SK-N-SH treated with all-trans-retinoic acid at 6 μM for 48 hours (cell line): Measurements from ENCODE around the gene KCNG2.

Experiments used
- ATAC-seq: fragments of 200-7000 bp; cut with Tn5 transposase; 3 replicates; pipeline ENCODE4 v1.9.1; 2020; ENCODE audit warnings: mild to moderate bottlenecking, moderate library complexity
- ARNTL ChIP-seq: fragments of 450-650 bp; formaldehyde crosslinking; IDR thresholded peaks from 2 replicates; pipeline ENCODE4 v1.5.0; 2020; ENCODE audit warnings: low read depth, mild to moderate bottlenecking, moderate library complexity, borderline replicate concordance
- BACH2 ChIP-seq: fragments of 250-450 bp; sonication (Bioruptor Pico); IDR thresholded peaks from 2 replicates; pipeline ENCODE4 v1.9.0; 2021; ENCODE audit warnings: mild to moderate bottlenecking, borderline replicate concordance
- CSDC2 ChIP-seq: fragments of 250-450 bp; sonication (Bioruptor Pico); IDR thresholded peaks from 2 replicates; pipeline ENCODE4 v1.5.0; 2020; ENCODE audit warnings: mild to moderate bottlenecking, moderate library complexity
- ESRRG ChIP-seq: fragments of 250-450 bp; sonication (Bioruptor Pico); IDR thresholded peaks from 2 replicates; pipeline ENCODE4 v1.6.1; 2021; ENCODE audit warnings: mild to moderate bottlenecking
- GLIS3 ChIP-seq: fragments of 250-450 bp; sonication (Bioruptor Pico); IDR thresholded peaks from 2 replicates; pipeline ENCODE4 v1.5.0; 2020; ENCODE audit warnings: mild to moderate bottlenecking, moderate library complexity
- ISL1 ChIP-seq: fragments of 250-450 bp; sonication (Bioruptor Pico); IDR thresholded peaks from 2 replicates; pipeline ENCODE4 v2.1.2; 2022; ENCODE audit warnings: mild to moderate bottlenecking, moderate library complexity
- OSR1 ChIP-seq: fragments of 250-450 bp; sonication (Bioruptor Pico); IDR thresholded peaks from 2 replicates; pipeline ENCODE4 v1.8.0; 2022; ENCODE audit warnings: moderate library complexity, mild to moderate bottlenecking, inconsistent platforms
- PPARA ChIP-seq: fragments of 250-450 bp; sonication (Bioruptor Pico); IDR thresholded peaks from 2 replicates; pipeline ENCODE4 v1.5.0; 2020; ENCODE audit warnings: mild to moderate bottlenecking, borderline replicate concordance
- RARB ChIP-seq: fragments of 250-450 bp; sonication (Bioruptor Pico); IDR thresholded peaks from 2 replicates; pipeline ENCODE4 v1.8.0; 2021; ENCODE audit warnings: mild to moderate bottlenecking, moderate library complexity
- SNAI2 ChIP-seq: fragments of 250-450 bp; sonication (Bioruptor Pico); IDR thresholded peaks from 2 replicates; pipeline ENCODE4 v1.5.0; 2020; ENCODE audit warnings: mild to moderate bottlenecking, moderate library complexity
- TCF4 ChIP-seq: fragments of 250-450 bp; sonication (Bioruptor Pico); IDR thresholded peaks from 2 replicates; pipeline ENCODE4 v1.8.0; 2021; ENCODE audit warnings: mild to moderate bottlenecking, moderate library complexity, borderline replicate concordance
- TOX ChIP-seq: fragments of 250-450 bp; sonication (Bioruptor Pico); IDR thresholded peaks from 2 replicates; pipeline ENCODE4 v1.8.0; 2021; ENCODE audit warnings: mild to moderate bottlenecking, moderate library complexity, borderline replicate concordance
- ZC3H10 ChIP-seq: fragments of 250-450 bp; sonication (Bioruptor Pico); IDR thresholded peaks from 2 replicates; pipeline ENCODE4 v1.5.1; 2021; ENCODE audit warnings: mild to moderate bottlenecking, moderate library complexity
- ZFP3 ChIP-seq: fragments of 250-450 bp; sonication (Bioruptor Pico); IDR thresholded peaks from 2 replicates; pipeline ENCODE4 v1.5.0; 2020; ENCODE audit warnings: mild to moderate bottlenecking, moderate library complexity
- ZFP30 ChIP-seq: fragments of 450-650 bp; formaldehyde crosslinking; IDR thresholded peaks from 2 replicates; pipeline ENCODE4 v1.5.0; 2022; ENCODE audit warnings: mild to moderate bottlenecking, moderate library complexity
- ZNF565 ChIP-seq: fragments of 450-650 bp; formaldehyde crosslinking; conservative IDR thresholded peaks from 2 replicates; pipeline ENCODE4 v1.5.0; 2020; ENCODE audit warnings: low read depth, mild to moderate bottlenecking, moderate library complexity
- ZNF8 ChIP-seq: fragments of 450-650 bp; formaldehyde crosslinking; IDR thresholded peaks from 2 replicates; pipeline ENCODE4 v1.5.0; 2020; ENCODE audit warnings: mild to moderate bottlenecking, moderate library complexity
- TF ChIP-seq, protein P1 (sequence below): fragments of 250-450 bp; sonication (Bioruptor Pico); IDR thresholded peaks from 2 replicates; pipeline ENCODE4 v1.8.0; 2021; ENCODE audit warnings: low read depth, mild to moderate bottlenecking, moderate library complexity, borderline replicate concordance
- TF ChIP-seq, protein P2 (sequence below): fragments of 250-450 bp; sonication (Bioruptor Pico); IDR thresholded peaks from 2 replicates; pipeline ENCODE4 v1.8.0; 2020; ENCODE audit warnings: mild to moderate bottlenecking, moderate library complexity, borderline replicate concordance
- TF ChIP-seq, protein P3 (sequence below): fragments of 250-450 bp; sonication (Bioruptor Pico); IDR thresholded peaks from 2 replicates; pipeline ENCODE4 v1.5.0; 2020; ENCODE audit warnings: mild to moderate bottlenecking, moderate library complexity
- TF ChIP-seq, protein P4 (sequence below): fragments of 250-450 bp; sonication (Bioruptor Pico); IDR thresholded peaks from 2 replicates; pipeline ENCODE4 v1.5.1; 2021; ENCODE audit warnings: mild to moderate bottlenecking, moderate library complexity
- TF ChIP-seq, protein P5 (sequence below): fragments of 250-450 bp; sonication (Bioruptor Pico); IDR thresholded peaks from 2 replicates; pipeline ENCODE4 v1.5.1; 2020; ENCODE audit warnings: low read depth, mild to moderate bottlenecking, moderate library complexity

Gene KCNG2

DNA sequence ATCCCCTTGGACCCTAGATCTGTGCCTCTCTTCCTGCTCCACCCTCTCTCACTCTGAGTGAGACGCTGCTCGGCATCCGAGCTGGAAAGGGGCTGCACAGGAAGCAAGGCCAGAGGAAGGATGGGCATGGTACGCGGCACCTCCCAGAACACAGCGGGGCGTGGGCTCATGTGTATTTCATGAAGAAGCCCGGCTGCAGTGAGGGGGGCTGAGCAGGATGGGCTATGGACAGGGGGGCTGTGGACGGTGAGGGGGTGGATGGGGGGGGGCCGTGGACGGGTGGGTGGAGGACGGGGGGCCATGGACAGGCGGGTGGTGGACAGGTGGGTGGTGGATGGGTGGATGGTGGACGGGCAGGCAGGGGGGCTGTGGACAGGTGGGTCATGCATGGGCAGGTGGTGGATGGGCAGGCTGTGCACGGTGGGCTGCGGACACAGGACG is 125.3 kb downstream of the KCNG2 start:
- no peak for TF ChIP-seq TOX
- TF ChIP-seq RARB (CRISPR knock-in tag): no peak
- TF ChIP-seq SNAI2 (CRISPR knock-in tag): no peak
- no peak for TF ChIP-seq PPARA (CRISPR knock-in tag)
- TF ChIP-seq, protein P1, sequence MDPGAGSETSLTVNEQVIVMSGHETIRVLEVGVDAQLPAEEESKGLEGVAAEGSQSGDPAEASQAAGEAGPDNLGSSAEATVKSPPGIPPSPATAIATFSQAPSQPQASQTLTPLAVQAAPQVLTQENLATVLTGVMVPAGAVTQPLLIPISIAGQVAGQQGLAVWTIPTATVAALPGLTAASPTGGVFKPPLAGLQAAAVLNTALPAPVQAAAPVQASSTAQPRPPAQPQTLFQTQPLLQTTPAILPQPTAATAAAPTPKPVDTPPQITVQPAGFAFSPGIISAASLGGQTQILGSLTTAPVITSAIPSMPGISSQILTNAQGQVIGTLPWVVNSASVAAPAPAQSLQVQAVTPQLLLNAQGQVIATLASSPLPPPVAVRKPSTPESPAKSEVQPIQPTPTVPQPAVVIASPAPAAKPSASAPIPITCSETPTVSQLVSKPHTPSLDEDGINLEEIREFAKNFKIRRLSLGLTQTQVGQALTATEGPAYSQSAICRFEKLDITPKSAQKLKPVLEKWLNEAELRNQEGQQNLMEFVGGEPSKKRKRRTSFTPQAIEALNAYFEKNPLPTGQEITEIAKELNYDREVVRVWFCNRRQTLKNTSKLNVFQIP (CRISPR knock-in tag): no peak
- TF ChIP-seq ZNF8 (CRISPR knock-in tag): no peak
- TF ChIP-seq BACH2 (CRISPR knock-in tag): no peak
- TF ChIP-seq ARNTL: no peak
- no peak for TF ChIP-seq OSR1 (CRISPR knock-in tag)
- no peak for TF ChIP-seq CSDC2 (CRISPR knock-in tag)
- no peak for TF ChIP-seq ZC3H10 (CRISPR knock-in tag)
- no peak for TF ChIP-seq ZFP3 (CRISPR knock-in tag)
- TF ChIP-seq, protein P2, sequence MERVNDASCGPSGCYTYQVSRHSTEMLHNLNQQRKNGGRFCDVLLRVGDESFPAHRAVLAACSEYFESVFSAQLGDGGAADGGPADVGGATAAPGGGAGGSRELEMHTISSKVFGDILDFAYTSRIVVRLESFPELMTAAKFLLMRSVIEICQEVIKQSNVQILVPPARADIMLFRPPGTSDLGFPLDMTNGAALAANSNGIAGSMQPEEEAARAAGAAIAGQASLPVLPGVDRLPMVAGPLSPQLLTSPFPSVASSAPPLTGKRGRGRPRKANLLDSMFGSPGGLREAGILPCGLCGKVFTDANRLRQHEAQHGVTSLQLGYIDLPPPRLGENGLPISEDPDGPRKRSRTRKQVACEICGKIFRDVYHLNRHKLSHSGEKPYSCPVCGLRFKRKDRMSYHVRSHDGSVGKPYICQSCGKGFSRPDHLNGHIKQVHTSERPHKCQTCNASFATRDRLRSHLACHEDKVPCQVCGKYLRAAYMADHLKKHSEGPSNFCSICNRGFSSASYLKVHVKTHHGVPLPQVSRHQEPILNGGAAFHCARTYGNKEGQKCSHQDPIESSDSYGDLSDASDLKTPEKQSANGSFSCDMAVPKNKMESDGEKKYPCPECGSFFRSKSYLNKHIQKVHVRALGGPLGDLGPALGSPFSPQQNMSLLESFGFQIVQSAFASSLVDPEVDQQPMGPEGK: no peak
- no peak for TF ChIP-seq ISL1 (CRISPR knock-in tag)
- no peak for TF ChIP-seq ESRRG
- TF ChIP-seq, protein P3, sequence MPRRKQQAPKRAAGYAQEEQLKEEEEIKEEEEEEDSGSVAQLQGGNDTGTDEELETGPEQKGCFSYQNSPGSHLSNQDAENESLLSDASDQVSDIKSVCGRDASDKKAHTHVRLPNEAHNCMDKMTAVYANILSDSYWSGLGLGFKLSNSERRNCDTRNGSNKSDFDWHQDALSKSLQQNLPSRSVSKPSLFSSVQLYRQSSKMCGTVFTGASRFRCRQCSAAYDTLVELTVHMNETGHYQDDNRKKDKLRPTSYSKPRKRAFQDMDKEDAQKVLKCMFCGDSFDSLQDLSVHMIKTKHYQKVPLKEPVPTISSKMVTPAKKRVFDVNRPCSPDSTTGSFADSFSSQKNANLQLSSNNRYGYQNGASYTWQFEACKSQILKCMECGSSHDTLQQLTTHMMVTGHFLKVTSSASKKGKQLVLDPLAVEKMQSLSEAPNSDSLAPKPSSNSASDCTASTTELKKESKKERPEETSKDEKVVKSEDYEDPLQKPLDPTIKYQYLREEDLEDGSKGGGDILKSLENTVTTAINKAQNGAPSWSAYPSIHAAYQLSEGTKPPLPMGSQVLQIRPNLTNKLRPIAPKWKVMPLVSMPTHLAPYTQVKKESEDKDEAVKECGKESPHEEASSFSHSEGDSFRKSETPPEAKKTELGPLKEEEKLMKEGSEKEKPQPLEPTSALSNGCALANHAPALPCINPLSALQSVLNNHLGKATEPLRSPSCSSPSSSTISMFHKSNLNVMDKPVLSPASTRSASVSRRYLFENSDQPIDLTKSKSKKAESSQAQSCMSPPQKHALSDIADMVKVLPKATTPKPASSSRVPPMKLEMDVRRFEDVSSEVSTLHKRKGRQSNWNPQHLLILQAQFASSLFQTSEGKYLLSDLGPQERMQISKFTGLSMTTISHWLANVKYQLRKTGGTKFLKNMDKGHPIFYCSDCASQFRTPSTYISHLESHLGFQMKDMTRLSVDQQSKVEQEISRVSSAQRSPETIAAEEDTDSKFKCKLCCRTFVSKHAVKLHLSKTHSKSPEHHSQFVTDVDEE (CRISPR knock-in tag): no peak
- TF ChIP-seq, protein P4, sequence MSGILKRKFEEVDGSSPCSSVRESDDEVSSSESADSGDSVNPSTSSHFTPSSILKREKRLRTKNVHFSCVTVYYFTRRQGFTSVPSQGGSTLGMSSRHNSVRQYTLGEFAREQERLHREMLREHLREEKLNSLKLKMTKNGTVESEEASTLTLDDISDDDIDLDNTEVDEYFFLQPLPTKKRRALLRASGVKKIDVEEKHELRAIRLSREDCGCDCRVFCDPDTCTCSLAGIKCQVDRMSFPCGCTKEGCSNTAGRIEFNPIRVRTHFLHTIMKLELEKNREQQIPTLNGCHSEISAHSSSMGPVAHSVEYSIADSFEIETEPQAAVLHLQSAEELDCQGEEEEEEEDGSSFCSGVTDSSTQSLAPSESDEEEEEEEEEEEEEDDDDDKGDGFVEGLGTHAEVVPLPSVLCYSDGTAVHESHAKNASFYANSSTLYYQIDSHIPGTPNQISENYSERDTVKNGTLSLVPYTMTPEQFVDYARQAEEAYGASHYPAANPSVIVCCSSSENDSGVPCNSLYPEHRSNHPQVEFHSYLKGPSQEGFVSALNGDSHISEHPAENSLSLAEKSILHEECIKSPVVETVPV (CRISPR knock-in tag): no peak
- TF ChIP-seq, all 23 proteins: peak for 0
- no peak for ATAC-seq

DNA sequence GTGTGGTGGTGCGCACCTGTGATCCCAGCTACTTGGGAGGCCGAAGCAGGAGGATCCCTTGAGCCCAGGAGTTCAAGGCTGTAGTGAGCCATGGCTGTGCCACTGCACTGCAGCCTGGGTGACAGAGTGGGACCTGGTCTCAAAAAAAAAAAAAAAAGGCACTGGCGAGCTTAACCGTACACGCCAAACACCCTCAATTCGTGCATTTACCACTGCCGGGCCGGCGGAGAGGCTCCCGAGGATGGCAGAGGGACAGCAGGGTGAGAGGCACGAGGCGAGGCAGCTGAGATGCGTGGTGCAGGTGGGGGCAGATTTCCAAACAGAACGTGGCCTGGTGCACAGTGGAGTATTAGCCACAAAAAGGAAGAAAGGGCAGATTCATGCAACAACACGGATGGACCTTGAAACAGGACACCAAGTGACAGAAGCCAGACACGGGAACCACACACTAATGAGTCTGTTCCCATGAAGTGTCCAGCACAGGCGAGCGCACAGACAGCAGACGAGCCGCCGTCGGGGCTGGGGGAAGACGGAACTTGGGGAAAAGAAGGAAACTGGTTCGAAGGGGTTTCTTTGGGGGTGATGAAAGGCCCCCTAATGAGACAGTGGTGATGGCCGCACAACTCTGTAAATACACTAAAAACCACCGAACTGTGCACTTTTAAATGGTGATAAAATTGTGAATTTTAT is 126.3 kb downstream of the KCNG2 start:
- ATAC-seq: no peak
- TF ChIP-seq RARB (CRISPR knock-in tag) (no peak), BACH2 (CRISPR knock-in tag) (no peak), ZNF565 (CRISPR knock-in tag) (no peak), CSDC2 (CRISPR knock-in tag) (no peak), OSR1 (CRISPR knock-in tag) (no peak), ZC3H10 (CRISPR knock-in tag) (no peak), GLIS3 (CRISPR knock-in tag) (no peak), SNAI2 (CRISPR knock-in tag) (no peak), ARNTL (no peak), ZFP3 (CRISPR knock-in tag) (no peak), TCF4 (CRISPR knock-in tag) (no peak), ZFP30 (CRISPR knock-in tag) (no peak)
- TF ChIP-seq, protein P2: no peak
- TF ChIP-seq, protein P1 (CRISPR knock-in tag): no peak
- TF ChIP-seq, protein P3 (CRISPR knock-in tag): no peak
- TF ChIP-seq, protein P5, sequence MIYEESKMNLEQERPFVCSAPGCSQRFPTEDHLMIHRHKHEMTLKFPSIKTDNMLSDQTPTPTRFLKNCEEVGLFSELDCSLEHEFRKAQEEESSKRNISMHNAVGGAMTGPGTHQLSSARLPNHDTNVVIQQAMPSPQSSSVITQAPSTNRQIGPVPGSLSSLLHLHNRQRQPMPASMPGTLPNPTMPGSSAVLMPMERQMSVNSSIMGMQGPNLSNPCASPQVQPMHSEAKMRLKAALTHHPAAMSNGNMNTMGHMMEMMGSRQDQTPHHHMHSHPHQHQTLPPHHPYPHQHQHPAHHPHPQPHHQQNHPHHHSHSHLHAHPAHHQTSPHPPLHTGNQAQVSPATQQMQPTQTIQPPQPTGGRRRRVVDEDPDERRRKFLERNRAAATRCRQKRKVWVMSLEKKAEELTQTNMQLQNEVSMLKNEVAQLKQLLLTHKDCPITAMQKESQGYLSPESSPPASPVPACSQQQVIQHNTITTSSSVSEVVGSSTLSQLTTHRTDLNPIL (CRISPR knock-in tag): no peak
